ENCODE results near the gene CORO7.

Gene CORO7

DNA sequence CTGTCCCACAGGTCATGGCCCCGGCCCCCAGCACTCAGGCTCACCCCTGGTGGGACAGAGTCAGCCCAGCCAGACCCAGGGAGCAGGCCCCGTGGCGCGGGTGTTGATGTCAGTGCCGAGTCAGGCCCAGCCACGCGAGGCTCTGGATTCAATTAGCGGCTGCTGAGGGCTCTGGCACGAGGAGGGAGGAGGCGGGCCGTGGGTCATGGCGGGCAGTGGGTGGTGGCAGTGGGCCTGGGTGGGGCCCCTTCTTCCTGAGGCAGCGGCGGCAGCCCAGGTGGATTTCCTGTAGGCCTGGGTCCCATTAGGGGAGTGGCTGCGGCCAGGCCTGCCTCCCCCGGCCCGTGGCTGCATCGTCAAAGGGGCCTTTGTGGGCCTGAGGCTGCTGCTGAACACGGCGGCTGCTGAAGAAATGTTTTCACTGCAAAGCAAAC lies 31.9 kb downstream of the CORO7 start:
- H3K4me3 ChIP-seq (ENCODE audit: low read depth, low read length), result no peak overlapping the region
- DNase-seq (ENCODE audit: low read depth, low spot score), result no peak
- in situ Hi-C loops (cut with HindIII; ENCODE audit: low sequenced_read_pairs), result no loop called here
- TF ChIP-seq, protein P1, sequence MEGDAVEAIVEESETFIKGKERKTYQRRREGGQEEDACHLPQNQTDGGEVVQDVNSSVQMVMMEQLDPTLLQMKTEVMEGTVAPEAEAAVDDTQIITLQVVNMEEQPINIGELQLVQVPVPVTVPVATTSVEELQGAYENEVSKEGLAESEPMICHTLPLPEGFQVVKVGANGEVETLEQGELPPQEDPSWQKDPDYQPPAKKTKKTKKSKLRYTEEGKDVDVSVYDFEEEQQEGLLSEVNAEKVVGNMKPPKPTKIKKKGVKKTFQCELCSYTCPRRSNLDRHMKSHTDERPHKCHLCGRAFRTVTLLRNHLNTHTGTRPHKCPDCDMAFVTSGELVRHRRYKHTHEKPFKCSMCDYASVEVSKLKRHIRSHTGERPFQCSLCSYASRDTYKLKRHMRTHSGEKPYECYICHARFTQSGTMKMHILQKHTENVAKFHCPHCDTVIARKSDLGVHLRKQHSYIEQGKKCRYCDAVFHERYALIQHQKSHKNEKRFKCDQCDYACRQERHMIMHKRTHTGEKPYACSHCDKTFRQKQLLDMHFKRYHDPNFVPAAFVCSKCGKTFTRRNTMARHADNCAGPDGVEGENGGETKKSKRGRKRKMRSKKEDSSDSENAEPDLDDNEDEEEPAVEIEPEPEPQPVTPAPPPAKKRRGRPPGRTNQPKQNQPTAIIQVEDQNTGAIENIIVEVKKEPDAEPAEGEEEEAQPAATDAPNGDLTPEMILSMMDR (IDR thresholded peaks at IDR 0.05; ENCODE audit: low read depth, low read length), result no peak

DNA sequence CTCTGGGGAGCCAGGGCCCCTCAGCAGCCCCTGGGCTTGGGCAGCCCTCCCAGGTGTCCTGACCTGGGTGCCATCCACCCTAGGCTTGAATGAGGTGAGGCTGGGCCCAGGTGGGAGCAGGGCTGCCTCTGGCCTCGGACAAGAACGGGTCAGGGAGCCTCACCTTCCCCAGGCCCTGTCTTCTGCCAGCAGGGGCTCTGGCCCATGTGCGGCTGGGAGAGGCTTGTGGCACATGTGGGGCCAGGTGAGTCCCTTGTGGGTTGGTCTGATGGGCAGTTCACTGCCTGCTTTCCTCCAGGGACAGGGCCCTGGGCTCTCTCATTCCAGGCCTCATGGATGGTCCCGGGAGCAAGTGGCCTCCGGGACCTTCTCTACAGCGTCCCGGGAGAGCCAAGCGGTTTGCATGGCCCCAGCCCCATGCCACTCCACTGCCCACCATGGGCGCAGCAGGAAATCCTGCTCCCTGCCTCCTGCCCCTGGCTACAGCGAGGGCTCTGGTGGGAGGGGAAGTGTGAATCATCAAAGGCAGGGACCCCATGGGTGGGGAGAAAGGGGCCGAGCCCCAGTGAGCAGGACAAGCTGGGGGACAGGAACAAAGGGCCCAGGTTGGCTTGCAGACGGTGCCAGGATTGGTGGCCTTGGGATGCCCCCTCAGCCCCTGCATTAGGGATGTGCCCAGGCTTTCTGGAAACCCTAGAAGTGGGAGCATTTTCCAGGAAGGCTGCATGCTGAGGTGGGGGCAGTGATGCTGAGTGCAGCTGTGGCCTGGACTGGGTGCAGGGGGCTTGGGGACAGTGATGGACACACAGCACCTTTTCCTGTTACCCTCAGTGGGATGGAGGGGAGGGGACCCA lies 32.6 kb downstream of the CORO7 start:
- TF ChIP-seq, protein P1 (IDR thresholded peaks at IDR 0.05; ENCODE audit: low read depth, low read length), result no peak
- in situ Hi-C loops (cut with HindIII; ENCODE audit: low sequenced_read_pairs), result no loop called here
- H3K4me3 ChIP-seq (ENCODE audit: low read depth, low read length), result no peak overlapping the region
- DNase-seq (ENCODE audit: low read depth, low spot score), result no peak

- DNase-seq (ENCODE audit: low read depth, low spot score), result no peak
- TF ChIP-seq, protein P1 (IDR thresholded peaks at IDR 0.05; ENCODE audit: low read depth, low read length), result no peak
- no peak overlapping the region for H3K4me3 ChIP-seq (ENCODE audit: low read depth, low read length)
- in situ Hi-C loops (cut with HindIII; ENCODE audit: low sequenced_read_pairs), result no loop called here
These were observed 33.5 kb downstream of the CORO7 start for GRCh38 chr16:4382795-4383357.

- TF ChIP-seq, protein P1 (IDR thresholded peaks at IDR 0.05; ENCODE audit: low read depth, low read length), result no peak
- in situ Hi-C loops (cut with HindIII; ENCODE audit: low sequenced_read_pairs), result no loop called here
- DNase-seq (ENCODE audit: low read depth, low spot score), result no peak
- H3K4me3 ChIP-seq (ENCODE audit: low read depth, low read length), result no peak overlapping the region
These were observed 34.2 kb downstream of the CORO7 start for GRCh38 chr16:4381935-4382794.

GRCh38 chr16:4381072-4381934 lies 35.1 kb downstream of the CORO7 start:
- no peak overlapping the region for H3K4me3 ChIP-seq (ENCODE audit: low read depth, low read length)
- TF ChIP-seq, protein P1 (IDR thresholded peaks at IDR 0.05; ENCODE audit: low read depth, low read length), result no peak
- DNase-seq (ENCODE audit: low read depth, low spot score), result no peak
- in situ Hi-C loops (cut with HindIII; ENCODE audit: low sequenced_read_pairs), result no loop called here

All from astrocyte of the spinal cord (primary cell).